Endothelial cell of umbilical vein (primary cell): Measurements from ENCODE around the gene TBATA. TPM values are rescaled to one million over a fixed set of nuclear protein-coding genes. Genes with fewer than 3 reads are reported as not detected.

Source experiments
- BruUV-seq: library from RNA; stranded (reverse); fragments of 400-500 nt; replicated peaks from 2 replicates; lab custom pipeline; 2021; lab: Mats Ljungman, UMichigan
- CTCF ChIA-PET: fragments of 300-600, 350-600 bp; sonication (Branson Sonifier 250); formaldehyde crosslinking; loops from one replicate; lab custom pipeline; 2021; ENCODE audit warnings: antibody characterized with exemption, inconsistent platforms; lab: Charles Lee
- POLR2A ChIA-PET: fragments of 300-600, 350-600 bp; sonication (Branson Sonifier 250); formaldehyde crosslinking; loops from one replicate; lab custom pipeline; 2021; ENCODE audit warnings: antibody characterized with exemption, inconsistent platforms; lab: Charles Lee
- DNase-seq: peaks from one replicate; pipeline ENCODE4 v3.0.0-alpha.2; 2011; ENCODE audit warnings: low read depth, low spot score
- FAIRE-seq: peaks from 2 replicates; lab custom pipeline; 2011; peaks lifted over from hg19 to GRCh38; lab: Jason Lieb, UNC
- H2AFZ ChIP-seq: 2 replicates; pipeline ENCODE4 v1.6.0; 2012; ENCODE audit warnings: low read depth, low read length, control low read depth, inconsistent platforms
- H3K27ac ChIP-seq: 2 replicates; pipeline ENCODE4 v1.5.1; 2011; ENCODE audit warnings: low read depth, mild to moderate bottlenecking, control low read depth, low read length, moderate library complexity; ENCODE audit not compliant: insufficient read depth
- H3K27me3 ChIP-seq, 2 experiments: 2 replicates each; pipeline versions ENCODE4 v1.6.0 to v1.6.1; 2011; ENCODE audit warnings: low read length in 2 of 2, mixed read lengths in 1 of 2; ENCODE audit not compliant: control insufficient read depth in 2 of 2, insufficient read depth in 2 of 2
- H3K36me3 ChIP-seq, 2 experiments: 2 replicates in 1 of 2; 3 replicates in 1 of 2; pipeline ENCODE4 v1.5.1; 2011; ENCODE audit warnings: low read length in 2 of 2, mild to moderate bottlenecking in 1 of 2, moderate library complexity in 1 of 2; ENCODE audit not compliant: control insufficient read depth in 2 of 2, insufficient read depth in 2 of 2; ENCODE audit errors: extremely low read depth in 1 of 2
- H3K4me1 ChIP-seq: 3 replicates; pipeline ENCODE4 v1.5.1; 2011; ENCODE audit warnings: mild to moderate bottlenecking, low read length; ENCODE audit not compliant: control insufficient read depth, insufficient read depth; ENCODE audit errors: extremely low read depth
- H3K4me2 ChIP-seq: 2 replicates; pipeline ENCODE4 v1.6.1; 2011; ENCODE audit warnings: low read length, control low read depth, mixed read lengths; ENCODE audit not compliant: insufficient read depth
- H3K4me3 ChIP-seq, 3 experiments: fragments of 200-600 bp in 1 of 3; sonication (generic), shearing (Covaris generic) in 1 of 3; replicated peaks in 1 of 3; 2 replicates each; pipeline ENCODE4 v1.5.1; 2011 to 2016; ENCODE audit warnings: control low read depth in 3 of 3, low read length in 3 of 3, mild to moderate bottlenecking in 2 of 3, inconsistent platforms in 1 of 3, low read depth in 1 of 3, moderate library complexity in 1 of 3; ENCODE audit not compliant: insufficient read depth in 1 of 3
- H3K79me2 ChIP-seq: 2 replicates; pipeline ENCODE4 v1.6.0; 2012; ENCODE audit warnings: low read length, inconsistent platforms; ENCODE audit not compliant: control insufficient read depth, insufficient read depth
- H3K9ac ChIP-seq: replicated peaks from 2 replicates; pipeline ENCODE3; 2011; ENCODE audit warnings: low read length, control low read depth; ENCODE audit not compliant: insufficient read depth; ENCODE audit errors: extremely low read depth
- H3K9me1 ChIP-seq: replicated peaks from 3 replicates; pipeline ENCODE4 v1.6.0; 2011; ENCODE audit warnings: mild to moderate bottlenecking, low read length; ENCODE audit not compliant: control insufficient read depth, insufficient read depth; ENCODE audit errors: extremely low read depth
- H3K9me3 ChIP-seq: replicated peaks from 2 replicates; pipeline ENCODE4 v1.5.1; 2012; ENCODE audit warnings: low read length, inconsistent platforms; ENCODE audit not compliant: control insufficient read depth, insufficient read depth
- H4K20me1 ChIP-seq: replicated peaks from 2 replicates; pipeline ENCODE3; 2011; ENCODE audit warnings: mild to moderate bottlenecking, low read length; ENCODE audit not compliant: control insufficient read depth, insufficient read depth; ENCODE audit errors: extremely low read depth
- CTCF ChIP-seq, 2 donors: IDR thresholded peaks; 1 replicate in 1 of 2; 2 replicates in 1 of 2; pipeline ENCODE4 v1.5.1; 2011; ENCODE audit warnings: low read length in 2 of 2, mild to moderate bottlenecking in 2 of 2, moderate library complexity in 2 of 2, control low read depth in 1 of 2, inconsistent platforms in 1 of 2, low read depth in 1 of 2; ENCODE audit not compliant: insufficient read depth in 1 of 2; ENCODE audit errors: extremely low read depth in 1 of 2
- EZH2 ChIP-seq: IDR thresholded peaks from 2 replicates; pipeline ENCODE4 v1.6.1; 2012; ENCODE audit warnings: borderline replicate concordance, low read depth, mild to moderate bottlenecking, moderate library complexity, low read length, inconsistent platforms; ENCODE audit not compliant: severe bottlenecking
- FOS ChIP-seq: IDR thresholded peaks from 2 replicates; pipeline ENCODE4 v1.6.1; 2011; ENCODE audit warnings: mild to moderate bottlenecking, low read length, moderate library complexity, borderline replicate concordance; ENCODE audit not compliant: insufficient read depth
- GATA2 ChIP-seq: IDR thresholded peaks from 2 replicates; pipeline ENCODE4 v1.7.0; 2011; ENCODE audit warnings: low read depth, mild to moderate bottlenecking, moderate library complexity, mixed read lengths, low read length; ENCODE audit not compliant: insufficient read length, insufficient read depth
- JUN ChIP-seq: IDR thresholded peaks from 2 replicates; pipeline ENCODE4 v1.6.1; 2011; ENCODE audit warnings: borderline replicate concordance, low read depth; ENCODE audit not compliant: insufficient read length, insufficient read depth
- MAX ChIP-seq: IDR thresholded peaks from 2 replicates; pipeline ENCODE4 v1.6.1; 2011; ENCODE audit not compliant: insufficient read depth, insufficient read length
- MYC ChIP-seq: IDR thresholded peaks from one replicate; pipeline ENCODE4 v1.6.1; 2011; ENCODE audit warnings: mild to moderate bottlenecking, low read depth, low read length
- POLR2A ChIP-seq: IDR thresholded peaks from 2 replicates; pipeline ENCODE4 v1.6.1; 2012; ENCODE audit warnings: low read depth, mild to moderate bottlenecking, control low read depth, low read length
- POLR2AphosphoS5 ChIP-seq: IDR thresholded peaks from 2 replicates; pipeline ENCODE4 v1.6.1; 2012; ENCODE audit warnings: low read depth, mild to moderate bottlenecking, control low read depth, low read length, moderate library complexity; ENCODE audit not compliant: insufficient read depth
- dilution Hi-C: fragments of 300-500 bp; cut with MboI; formaldehyde crosslinking; loops from one replicate; pipeline ENCODE4 v1.15.0; 2019; ENCODE audit warnings: low sequenced_read_pairs; ENCODE audit not compliant: extremely low pct_ligation_motif_present
- intact Hi-C: fragments of 100-400 bp; cut with micrococcal nuclease; formaldehyde crosslinking; loops from one replicate; pipeline ENCODE4 v1.10.0; 2022
- polyA plus RNA-seq, 4 experiments: library from polyadenylated mRNA; depleted of rRNA in 3 of 4; stranded (reverse) in 3 of 4; unstranded in 1 of 4; fragments of >200 nt; gene quantifications; 2 replicates each; pipeline versions ENCODE4 v1.2.1 to v1.2.3, GENCODE V29; 2011 to 2012; ENCODE audit warnings: missing spikeins in 1 of 4
- total RNA-seq: library from RNA; stranded (reverse); gene quantifications from 2 replicates; pipeline ENCODE4 v1.2.3, GENCODE V29; 2021

Gene TBATA
- total and polyA plus RNA-seq, 2 donors (not counting 3 experiments of a cell fraction or from before 2014, with no cell fraction given): not detected

- no peak overlapping the region for H3K4me2 ChIP-seq
- H2AFZ ChIP-seq: no peak overlapping the region
- H3K9me3 ChIP-seq: no peaks in the 10 kb centered on the region
- no peak overlapping the region for H3K27ac ChIP-seq
- H3K4me3 ChIP-seq: no peak overlapping the region
- no TSS peak for BruUV-seq
- DNase-seq (no peak), FAIRE-seq (no peak)
- TF ChIP-seq CTCF (IDR thresholded peaks at IDR 0.05; ENCODE audit: extremely low read depth in 1 of 2, insufficient read depth in 1 of 2, low read depth in 1 of 2, low read length in 2 of 2) (no peak), MYC (no peak), MAX (no peak), POLR2A (no peak), GATA2 (no peak), FOS (no peak), JUN (no peak), EZH2 (no peak), POLR2AphosphoS5 (no peak)
- peaks cover 8 to 15% of the 10 kb centered on the region in 2 experiments for H3K27me3 ChIP-seq
- dilution Hi-C loops: no loop called here
- H3K9ac ChIP-seq: no peak overlapping the region
- H3K36me3 ChIP-seq: no peaks in the 10 kb centered on the region
- CTCF ChIA-PET: no interaction called here
- POLR2A ChIA-PET: no interaction called here
- intact Hi-C loops: no loop called here
- no peaks in the 10 kb centered on the region for H3K9me1 ChIP-seq
- H3K79me2 ChIP-seq: no peaks in the 10 kb centered on the region
- H3K4me1 ChIP-seq: no peaks in the 10 kb centered on the region
- H4K20me1 ChIP-seq: no peaks in the 10 kb centered on the region
These were observed 4.8 kb downstream of the TBATA start for GRCh38 chr10:70780370-70780760.
